Aorta (tissue), 5 donors: ENCODE data around the gene PKLR. TPM values are rescaled to one million over a fixed set of nuclear protein-coding genes. Genes with fewer than 3 reads are reported as not detected.
A peak's percentile ranks its signal among the peaks of the same experiment; 100 is the strongest.
"Not testable (repeated sequence)": the region's sequence is repeated elsewhere in the genome, so short reads cannot be mapped to it uniquely, and the experiment has no call there.

Source experiments
- ATAC-seq: fragments of 200-7000 bp; cut with Tn5 transposase; one replicate; pipeline ENCODE4 v1.9.1; 2022; ENCODE audit warnings: moderate library complexity; ENCODE audit not compliant: low FRiP score
- DNase-seq, 2 donors: peaks; one replicate each; pipeline ENCODE4 v3.0.0-alpha.2; 2020
- H3K27ac ChIP-seq, 2 donors: one replicate each; pipeline ENCODE4 v1.5.1; 2013; ENCODE audit warnings: low read length in 2 of 2, mild to moderate bottlenecking in 2 of 2, moderate library complexity in 2 of 2, control low read depth in 1 of 2, inconsistent platforms in 1 of 2, low read depth in 1 of 2
- H3K27me3 ChIP-seq, 2 donors: one replicate each; pipeline ENCODE4 v1.6.1; 2013; ENCODE audit warnings: control low read depth in 1 of 2, low read length in 1 of 2, mild to moderate bottlenecking in 1 of 2, moderate library complexity in 1 of 2; ENCODE audit not compliant: insufficient read depth in 2 of 2, control insufficient read depth in 1 of 2
- H3K36me3 ChIP-seq, 2 donors: one replicate each; pipeline ENCODE4 v1.6.1; 2013; ENCODE audit warnings: control low read depth in 1 of 2, low read length in 1 of 2, mild to moderate bottlenecking in 1 of 2; ENCODE audit not compliant: insufficient read depth in 2 of 2, control insufficient read depth in 1 of 2
- H3K4me1 ChIP-seq, 2 donors: one replicate each; pipeline ENCODE4 v1.6.1; 2013; ENCODE audit warnings: low read length in 2 of 2, control low read depth in 1 of 2, mild to moderate bottlenecking in 1 of 2, moderate library complexity in 1 of 2; ENCODE audit not compliant: insufficient read depth in 2 of 2, control insufficient read depth in 1 of 2
- H3K4me3 ChIP-seq, 2 donors: one replicate each; pipeline ENCODE4 v1.5.1; 2013; ENCODE audit warnings: low read length in 2 of 2, control low read depth in 1 of 2, mild to moderate bottlenecking in 1 of 2
- H3K9me3 ChIP-seq: one replicate; pipeline ENCODE4 v1.6.1; 2013; ENCODE audit warnings: mild to moderate bottlenecking, low read length; ENCODE audit not compliant: control insufficient read depth
- WGBS, 2 donors: extraction: QIAGEN DNeasy Blood & Tissue Kit; methylation state at CpG; one replicate each; pipeline ENCODE4 v1.1.7; 2013; 5-methylcytosine and 5-hydroxymethylcytosine counted together
- intact Hi-C, 2 donors: fragments of 100-400 bp; cut with DNase I; formaldehyde crosslinking; loops; one replicate each; pipeline versions ENCODE4 v1.14.2 to v1.15.0; 2022
- polyA plus RNA-seq, 2 donors: library from polyadenylated mRNA; stranded (reverse); fragments of 200-250 nt; gene quantifications; one replicate each; pipeline ENCODE4 v1.2.3, GENCODE V29; 2013
- total RNA-seq, 2 donors: library from RNA; stranded (reverse); fragmentation: NEBNext Ultra II Directional; extraction: Animal tissue kit (Norgen Biotek cat#: 25700); gene quantifications; one replicate each; pipeline ENCODE4 v1.2.1, GENCODE V29; 2021
- donor health status: healthy with polysubstance abuse.
- donor health status: Bipolar disorder and iron deficiency.
- donor health status: DM: no; HTN: no; CAD: no.
- donor health status: DM: no; HTN: no; CAD: no.
- donor health status: DM: yes; HTN: yes; CAD: no.

Gene PKLR
- total and polyA plus RNA-seq, 4 donors = 1.0 TPM; not detected in 3

DNA sequence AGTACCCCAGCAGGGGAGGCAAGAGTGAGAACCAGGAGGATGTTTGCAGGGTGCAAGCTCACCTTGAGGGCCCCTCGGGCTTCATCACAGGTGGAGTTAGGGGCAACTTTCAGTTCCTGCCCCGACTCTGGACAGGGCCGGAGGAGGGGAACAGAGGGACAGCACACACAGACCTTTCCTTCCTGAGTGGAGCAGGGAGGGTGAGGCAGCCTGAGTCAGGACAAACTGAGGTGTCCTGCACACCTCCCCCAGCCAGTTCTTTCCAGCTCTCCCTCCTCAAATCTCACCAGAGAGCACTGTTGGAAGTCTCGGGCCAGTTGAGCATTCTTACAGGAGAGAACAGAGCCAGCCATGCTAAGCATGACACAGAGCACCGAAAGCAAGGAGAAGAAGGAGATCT is 47.4 kb downstream of the PKLR start:
- intact Hi-C loops = loop anchor here (5.0 to 10.0 kb wide), 3 partner anchors 69 to 391 kb away; partner anchors contain the start of gene RUSC1 (in 1 of the 2)
- H3K4me3 ChIP-seq = no peak overlapping the region
- H3K27me3 ChIP-seq = no peaks in the 10 kb centered on the region
- H3K4me1 ChIP-seq = no peaks in the 10 kb centered on the region
- ATAC-seq = no peak
- DNase-seq = no peak
- peaks cover 0 to 2% of the 10 kb centered on the region in 2 donors for H3K36me3 ChIP-seq
- H3K9me3 ChIP-seq = no peaks in the 10 kb centered on the region
- 42 to 46% methylated on average over 4 to 5 of the region's 5 CpGs for WGBS, 2 donors
- no peak overlapping the region for H3K27ac ChIP-seq

DNA sequence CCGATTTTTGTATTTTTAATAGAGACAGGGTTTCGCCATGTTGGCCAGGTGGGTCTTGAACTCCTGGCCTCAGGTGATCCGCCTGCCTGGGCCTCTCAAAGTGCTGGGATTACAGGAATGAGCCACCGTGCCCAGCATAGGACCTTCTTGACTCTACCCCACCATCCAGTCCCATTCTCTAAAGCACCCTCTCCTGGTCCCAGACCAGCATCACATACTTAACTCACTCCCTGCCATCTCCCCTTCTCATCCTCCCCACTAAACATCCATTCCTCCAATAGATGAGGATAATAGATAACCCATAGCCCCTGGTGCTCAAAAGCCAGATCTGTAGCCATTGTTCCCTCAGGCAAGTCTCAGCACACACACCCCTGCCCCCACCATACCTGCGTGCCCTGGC is 48.0 kb downstream of the PKLR start:
- peaks cover 0 to 2% of the 10 kb centered on the region in 2 donors for H3K36me3 ChIP-seq
- H3K4me3 ChIP-seq = no peak overlapping the region
- ATAC-seq (no peak), DNase-seq (no peak)
- no peaks in the 10 kb centered on the region for H3K4me1 ChIP-seq
- intact Hi-C loops = loop anchor here (5.0 to 10.0 kb wide), 3 partner anchors 69 to 392 kb away; partner anchors contain the start of gene RUSC1 (in 1 of the 2)
- no peaks in the 10 kb centered on the region for H3K27me3 ChIP-seq
- H3K9me3 ChIP-seq = no peaks in the 10 kb centered on the region
- H3K27ac ChIP-seq = no peak overlapping the region
- 75 to 78% methylated on average over 5 of the region's 5 CpGs for WGBS, 2 donors

DNA sequence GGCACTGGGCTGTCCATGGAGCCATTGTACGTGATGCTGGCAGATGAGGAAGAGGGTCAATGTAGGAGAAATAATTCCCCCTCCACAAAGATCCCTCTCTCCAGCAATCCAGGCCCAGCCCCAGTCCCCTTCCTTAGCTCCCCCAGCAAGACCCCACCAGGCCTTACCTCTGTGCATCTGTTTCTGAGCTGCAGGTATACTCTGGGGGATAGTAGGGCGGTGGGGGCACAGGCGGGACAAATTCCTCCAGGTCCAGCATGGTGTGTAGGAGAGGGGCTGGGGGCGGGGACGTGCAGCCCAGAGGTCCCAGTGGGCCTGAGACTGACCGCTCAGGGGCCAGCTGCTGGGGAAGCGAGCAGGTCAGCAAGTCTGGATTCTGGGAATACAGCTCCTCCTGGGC is 49.7 kb downstream of the PKLR start:
- no peaks in the 10 kb centered on the region for H3K4me1 ChIP-seq
- ATAC-seq = no peak
- H3K36me3 ChIP-seq = no peaks in the 10 kb centered on the region
- intact Hi-C loops = loop anchor here (2.0 to 10.0 kb wide), 4 partner anchors 71 to 393 kb away; partner anchors contain the start of gene RUSC1 (in 1 of the 2)
- H3K27me3 ChIP-seq = no peaks in the 10 kb centered on the region
- H3K9me3 ChIP-seq = no peaks in the 10 kb centered on the region
- WGBS, 2 donors = 76 to 82% methylated on average over 7 of the region's 7 CpGs
- no peak overlapping the region for H3K4me3 ChIP-seq
- DNase-seq = no peak
- H3K27ac ChIP-seq = no peak overlapping the region

DNA sequence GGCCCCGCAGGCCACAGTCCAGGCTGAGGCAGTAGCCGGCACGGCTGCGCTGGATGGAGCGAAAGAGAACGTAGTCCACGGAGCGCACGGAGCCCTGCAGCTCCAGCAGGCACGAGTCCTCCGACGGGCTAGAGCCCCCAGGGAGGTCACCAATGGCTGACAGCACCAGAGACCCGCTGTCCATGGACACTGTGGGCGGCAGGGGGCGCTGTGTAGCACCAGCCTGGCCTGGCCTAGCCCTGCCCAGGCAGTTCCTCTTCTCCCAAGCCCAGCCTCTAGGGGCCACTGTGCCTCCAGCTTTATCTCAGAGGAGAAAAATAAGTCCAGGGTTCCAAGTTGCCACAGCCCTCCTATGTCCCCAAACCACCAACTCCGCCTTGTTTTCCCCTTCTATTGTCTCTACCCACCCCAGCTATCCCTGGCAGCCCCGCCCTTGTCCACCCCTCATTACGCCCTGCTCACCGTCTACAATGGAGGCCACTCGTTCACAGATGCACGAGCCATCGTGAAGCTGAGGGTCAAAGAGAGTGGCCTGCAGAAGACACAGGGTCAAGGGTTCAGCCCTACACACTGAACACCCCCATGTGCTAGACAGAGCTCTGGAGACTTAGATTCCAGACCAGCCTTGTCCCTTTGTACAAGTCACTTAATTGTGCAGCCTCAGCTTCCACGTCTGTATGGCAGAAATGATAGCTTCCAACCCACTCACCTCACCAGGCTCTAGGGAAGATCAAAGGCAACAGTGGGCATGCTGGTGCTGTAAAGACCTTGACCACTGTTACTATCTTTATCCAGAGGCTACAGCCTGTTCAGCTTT is 50.4 kb downstream of the PKLR start:
- ATAC-seq (peak; percentile 91), DNase-seq (peak; percentile 95 to 98)
- no peaks in the 10 kb centered on the region for H3K9me3 ChIP-seq
- no peak overlapping the region for H3K27ac ChIP-seq
- intact Hi-C loops = loop anchor here (2.0 to 10.0 kb wide), 4 partner anchors 71 to 394 kb away; partner anchors contain the start of gene RUSC1 (in 1 of the 2)
- H3K36me3 ChIP-seq = no peaks in the 10 kb centered on the region
- WGBS, 2 donors = 14 to 15% methylated on average over 18 to 23 of the region's 23 CpGs
- no peaks in the 10 kb centered on the region for H3K4me1 ChIP-seq
- H3K27me3 ChIP-seq = no peaks in the 10 kb centered on the region
- no peak overlapping the region for H3K4me3 ChIP-seq

DNA sequence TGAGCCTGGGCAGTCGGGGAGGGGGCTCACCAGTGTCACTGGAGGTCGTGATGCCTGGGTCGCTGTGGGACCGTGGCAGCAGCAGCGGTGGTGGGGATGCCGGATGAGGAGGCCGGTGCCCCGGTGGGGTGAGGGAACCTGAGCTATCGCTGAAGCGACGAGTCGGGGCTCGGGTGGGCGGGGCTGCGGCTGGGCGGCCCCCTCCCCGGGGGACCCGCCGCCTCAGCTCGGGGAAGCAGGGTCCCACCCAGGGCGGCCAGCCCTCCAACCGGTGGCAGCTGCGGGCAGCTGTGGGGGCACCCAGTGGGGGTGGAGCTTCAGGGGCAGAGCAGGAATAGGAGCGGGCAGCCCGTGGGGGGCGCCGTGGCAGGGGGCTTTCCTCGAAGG is 51.0 kb downstream of the PKLR start:
- intact Hi-C loops = loop anchor here (2.0 to 10.0 kb wide), 4 partner anchors 72 to 395 kb away; partner anchors contain the start of gene RUSC1 (in 1 of the 2)
- no peaks in the 10 kb centered on the region for H3K36me3 ChIP-seq
- no peak for DNase-seq
- no peaks in the 10 kb centered on the region for H3K9me3 ChIP-seq
- no peak overlapping the region for H3K4me3 ChIP-seq
- ATAC-seq = no peak
- no peaks in the 10 kb centered on the region for H3K27me3 ChIP-seq
- H3K27ac ChIP-seq = no peak overlapping the region
- WGBS, 2 donors = 32% methylated on average over 19 to 28 of the region's 28 CpGs
- H3K4me1 ChIP-seq = no peaks in the 10 kb centered on the region

DNA sequence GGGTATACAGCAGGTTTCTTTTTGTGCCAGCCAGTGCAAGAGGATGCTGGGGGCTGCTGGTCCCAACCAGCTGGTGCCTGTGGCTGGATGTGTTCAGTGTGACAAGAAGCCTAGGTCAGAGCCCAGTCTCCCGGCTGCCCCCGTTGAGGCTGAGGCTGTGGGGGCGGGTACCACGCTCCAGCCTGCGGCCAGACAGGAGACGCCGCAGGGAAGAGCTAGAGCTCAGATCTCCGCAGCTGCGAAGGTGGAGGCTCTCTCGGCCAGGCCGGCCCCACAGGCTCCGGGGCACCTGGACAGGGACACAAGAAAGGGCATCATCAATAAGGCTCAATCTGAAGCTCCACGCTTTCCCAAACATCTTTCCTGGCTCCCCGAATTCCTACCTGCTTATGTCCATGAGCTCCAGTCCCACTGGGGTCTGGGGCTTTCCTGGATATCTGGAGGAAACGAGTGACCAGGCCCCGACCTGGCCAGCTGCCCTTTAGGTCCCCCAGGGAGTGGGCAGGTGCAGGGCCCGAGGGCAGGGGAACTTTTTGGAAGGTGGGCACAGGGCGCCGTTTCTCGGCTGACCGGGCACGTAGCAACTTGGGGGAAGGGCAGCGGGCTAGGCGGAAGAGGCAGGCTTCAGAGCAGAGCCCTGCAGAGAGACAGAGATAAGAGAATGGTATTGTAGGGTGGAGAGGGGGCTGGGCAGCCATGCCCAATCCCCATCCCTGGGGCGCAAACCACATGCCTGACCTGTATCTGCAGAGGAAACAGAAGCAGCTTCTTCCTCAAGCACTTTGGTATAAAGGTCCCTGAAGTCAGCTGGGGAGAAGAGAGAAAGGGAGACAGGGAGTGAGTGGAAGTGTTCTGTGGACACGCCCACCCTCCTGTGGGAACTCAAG is 53.3 kb downstream of the PKLR start:
- DNase-seq (no peak), ATAC-seq (no peak)
- Histone ChIP-seq H3K27me3 (no peaks in the 10 kb centered on the region), H3K36me3 (no peaks in the 10 kb centered on the region), H3K4me1 (no peaks in the 10 kb centered on the region), H3K9me3 (no peaks in the 10 kb centered on the region), H3K27ac (no peak overlapping the region), H3K4me3 (no peak overlapping the region)
- intact Hi-C loops = no loop called here
- WGBS, 2 donors = 91% methylated on average over 26 of the region's 26 CpGs

DNA sequence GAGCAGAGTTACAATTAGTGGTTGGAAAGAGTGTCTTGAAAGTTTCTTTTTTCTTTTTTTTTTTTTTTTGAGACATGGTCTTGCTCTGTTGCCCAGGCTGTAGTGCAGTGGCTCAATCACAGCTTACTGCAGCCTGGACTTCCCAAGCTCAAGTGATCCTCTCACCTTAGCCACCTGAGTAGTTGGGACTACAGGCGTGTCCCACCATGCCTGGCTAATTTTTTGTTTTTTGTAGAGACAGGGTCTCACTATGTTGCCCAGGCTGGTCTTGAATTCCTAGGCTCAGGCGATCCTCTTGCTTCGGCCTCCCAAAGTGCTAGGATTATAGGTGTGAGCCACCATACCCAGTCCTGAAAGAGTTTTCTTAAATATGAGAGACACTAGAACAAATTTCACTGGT is 54.4 kb downstream of the PKLR start:
- ATAC-seq, intact Hi-C loops, H3K4me3 ChIP-seq, H3K4me1 ChIP-seq, DNase-seq, H3K27ac ChIP-seq, H3K9me3 ChIP-seq, H3K36me3 ChIP-seq, H3K27me3 ChIP-seq: not testable (repeated sequence)
- 94 to 96% methylated on average over 3 of the region's 3 CpGs for WGBS, 2 donors

DNA sequence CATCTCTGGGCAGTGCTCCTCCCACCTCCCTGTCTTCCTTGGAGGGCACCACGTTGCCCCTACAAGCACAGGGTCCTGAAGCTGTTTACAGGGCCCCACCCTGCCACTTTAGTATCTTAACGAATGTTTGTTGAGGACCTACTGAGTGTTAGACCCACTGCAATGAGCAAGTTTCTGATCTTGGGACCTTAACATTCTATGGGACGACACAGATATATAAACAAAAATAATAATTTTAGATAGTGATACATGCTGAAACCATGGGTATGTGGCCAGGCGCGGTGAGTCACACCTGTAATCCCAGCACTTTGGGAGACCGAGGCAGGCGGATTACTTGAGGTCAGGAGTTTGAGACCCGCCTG is 56.1 kb downstream of the PKLR start:
- no peaks in the 10 kb centered on the region for H3K36me3 ChIP-seq
- no peaks in the 10 kb centered on the region for H3K9me3 ChIP-seq
- ATAC-seq (no peak), DNase-seq (no peak)
- H3K27me3 ChIP-seq = no peaks in the 10 kb centered on the region
- intact Hi-C loops = no loop called here
- peak overlapping the region in 1 of 2 donors; percentile 93 for H3K27ac ChIP-seq
- H3K4me1 ChIP-seq = no peaks in the 10 kb centered on the region
- 57 to 58% methylated on average over 8 of the region's 8 CpGs for WGBS, 2 donors
- H3K4me3 ChIP-seq = no peak overlapping the region
